ENCODE data around the gene SLC23A3. TPM values are rescaled to one million over a fixed set of nuclear protein-coding genes. Genes with fewer than 3 reads are reported as not detected.
A peak's percentile ranks its signal among the peaks of the same experiment; 100 is the strongest.

SLC23A3 gene
- total RNA-seq, 2 experiments from 2014 or later, result 2.3 TPM

DNA sequence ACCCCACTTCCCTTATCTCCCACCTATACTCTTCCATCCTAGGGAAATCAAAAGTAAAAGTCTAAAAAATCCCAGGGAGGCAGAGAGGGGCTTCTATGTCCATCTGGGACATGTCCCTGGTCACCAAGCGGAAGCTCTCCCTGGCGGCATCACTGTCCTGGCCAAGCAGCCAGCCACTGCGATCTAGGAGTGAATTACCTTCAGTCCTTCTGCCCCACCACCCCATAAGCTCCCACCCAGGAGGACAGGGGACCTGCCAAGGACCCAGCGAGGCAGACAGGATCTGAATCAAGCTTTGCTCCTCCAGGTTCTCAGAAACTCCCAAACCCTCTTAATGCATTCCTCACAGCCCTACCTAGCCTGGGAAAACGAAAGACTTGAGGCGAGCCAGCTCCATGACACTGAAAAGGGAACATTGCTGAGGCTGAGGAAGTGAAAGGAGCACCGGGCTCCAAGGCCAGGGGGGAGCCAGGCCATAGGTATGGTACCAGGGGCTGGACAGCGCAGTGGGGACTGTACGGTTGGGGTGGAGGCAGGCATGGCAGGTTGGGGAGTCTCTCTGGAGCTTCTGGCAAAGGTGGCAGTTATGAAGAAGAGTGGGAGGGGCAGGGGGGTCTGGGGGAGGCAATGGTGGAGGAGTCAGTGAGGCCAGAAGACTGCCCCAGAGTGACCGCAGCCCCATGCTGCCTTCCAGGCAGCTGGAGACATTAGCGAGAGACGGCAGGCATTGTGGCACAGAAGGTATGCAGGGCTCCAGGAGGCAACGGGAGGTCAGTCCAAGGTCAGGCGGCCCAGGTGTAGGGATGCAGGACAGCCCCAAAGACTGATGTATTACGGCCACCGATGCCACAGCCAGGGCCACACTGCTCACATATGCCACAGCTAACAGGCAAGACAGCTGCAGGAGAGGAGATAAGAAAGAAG, 2.7 kb upstream of the SLC23A3 start:
- no peaks in the 10 kb centered on the region for H3K9me3 Mint-ChIP-seq
- CTCF ChIA-PET, result interaction anchor here (0.7 to 2.9 kb wide), 13 partner anchors 9 to 122 kb away, joined by 3 to 14 read pairs (median 4); partner anchors contain the start of gene DNAJB2
- H3K27ac Mint-ChIP-seq, result peak overlapping the region; percentile 45
- POLR2A ChIA-PET, result interaction anchor here (0.8 to 12.0 kb wide), 4 partner anchors 35 to 106 kb away, joined by 3 to 160 read pairs (median 34); partner anchors contain the start of genes DNAJB2, TUBA4A, TUBA4B and ZFAND2B
- H3K4me1 Mint-ChIP-seq, result peaks cover 45% of the 10 kb centered on the region
- H3K36me3 Mint-ChIP-seq (ENCODE audit: low read depth), result peaks cover 40% of the 10 kb centered on the region
- no peaks in the 10 kb centered on the region for H3K27me3 Mint-ChIP-seq
- no peak for DNase-seq
- H3K4me3 Mint-ChIP-seq, result no peak overlapping the region

DNA sequence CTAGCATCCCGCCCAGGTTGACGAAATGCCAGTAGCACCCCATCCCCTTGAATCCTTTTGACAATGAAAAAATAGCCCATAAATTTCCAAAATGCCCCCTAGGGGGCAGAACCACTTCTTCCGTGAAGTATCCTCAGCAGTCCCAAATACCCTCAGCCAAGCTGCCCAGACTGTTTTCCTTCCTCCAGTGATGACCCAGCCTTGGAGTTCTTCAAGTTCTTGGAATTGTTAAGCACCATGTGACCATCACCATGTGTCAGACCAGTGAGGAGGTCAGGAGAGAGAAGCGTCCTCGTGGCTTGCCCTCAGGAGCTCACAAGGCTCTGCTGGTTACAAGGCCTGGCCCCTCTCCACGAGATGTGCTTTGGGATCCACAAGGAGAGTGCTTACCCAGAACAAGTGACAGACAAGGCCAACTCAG, 1.4 kb upstream of the SLC23A3 start:
- H3K4me1 Mint-ChIP-seq, result peaks cover 42% of the 10 kb centered on the region
- CTCF ChIA-PET, result interaction anchor here (1.0 to 2.9 kb wide), 18 partner anchors 8 to 129 kb away, joined by 3 to 14 read pairs (median 6); partner anchors contain the start of genes DNAJB2, NHEJ1 and ZFAND2B
- POLR2A ChIA-PET, result interaction anchor here (0.8 to 1.6 kb wide), 7 partner anchors 12 to 76 kb away, joined by 3 to 10 read pairs (median 3); partner anchors contain the start of gene ZFAND2B
- H3K36me3 Mint-ChIP-seq (ENCODE audit: low read depth), result peaks cover 44% of the 10 kb centered on the region
- no peak overlapping the region for H3K4me3 Mint-ChIP-seq
- no peaks in the 10 kb centered on the region for H3K9me3 Mint-ChIP-seq
- DNase-seq, result peak; percentile 24
- no peak overlapping the region for H3K27ac Mint-ChIP-seq
- H3K27me3 Mint-ChIP-seq, result no peaks in the 10 kb centered on the region

DNA sequence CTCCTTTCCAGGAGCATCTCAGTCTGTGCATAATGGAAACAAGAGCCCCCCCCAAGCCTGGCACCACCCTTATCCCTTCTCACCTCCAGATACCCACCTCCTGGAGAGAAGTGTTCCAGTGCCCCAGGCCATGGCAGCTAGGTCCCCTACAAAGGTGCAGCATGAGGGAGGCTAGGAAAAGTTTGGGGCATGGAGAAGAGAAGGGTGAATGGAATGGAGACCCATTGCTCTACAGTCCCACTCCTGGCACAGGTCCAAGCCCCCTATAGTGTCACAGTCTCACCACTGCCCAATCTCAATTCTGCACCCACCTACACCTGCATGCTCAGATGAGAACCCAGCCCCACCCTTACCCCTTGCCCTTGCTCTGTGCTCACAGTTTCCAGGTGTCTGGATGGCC, 897 bp downstream of the SLC23A3 start:
- CTCF ChIA-PET, result interaction anchor here (0.7 kb wide), 1 partner anchor 27 kb away, joined by 4 read pairs; no protein-coding TSS in a partner anchor
- Mint-ChIP-seq H3K4me1 (peaks cover 20% of the 10 kb centered on the region), H3K27me3 (no peaks in the 10 kb centered on the region), H3K36me3 (ENCODE audit: low read depth) (peaks cover 32% of the 10 kb centered on the region), H3K27ac (no peak overlapping the region), H3K9me3 (no peaks in the 10 kb centered on the region), H3K4me3 (no peak overlapping the region)
- DNase-seq, result no peak
- POLR2A ChIA-PET, result interaction anchor here (0.8 kb wide), 1 partner anchor 84 kb away, joined by 3 read pairs; no protein-coding TSS in a partner anchor

DNA sequence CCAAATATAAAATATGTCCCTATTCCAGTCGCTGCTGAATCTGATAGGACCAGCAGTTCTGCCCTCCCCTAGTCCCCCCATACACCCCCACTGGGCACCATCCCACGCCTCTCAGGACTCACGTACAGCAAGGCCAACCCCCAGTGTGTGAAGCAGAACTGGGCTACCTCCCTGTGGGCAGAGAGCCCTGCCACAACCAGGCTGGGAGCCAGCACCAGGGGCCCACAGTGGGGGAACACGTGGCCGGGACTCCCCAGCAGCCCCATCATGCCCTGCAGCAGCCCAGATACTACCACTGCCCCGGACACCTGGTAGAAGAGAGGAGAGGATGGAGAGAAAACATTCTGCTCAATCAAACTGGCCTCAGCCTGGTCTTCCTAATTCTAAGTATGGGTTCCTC, 1.3 kb downstream of the SLC23A3 start:
- ChIA-PET POLR2A (interaction anchor here (0.8 kb wide), 1 partner anchor 84 kb away, joined by 3 read pairs; no protein-coding TSS in a partner anchor), CTCF (interaction anchor here (0.7 kb wide), 1 partner anchor 28 kb away, joined by 4 read pairs; no protein-coding TSS in a partner anchor)
- H3K36me3 Mint-ChIP-seq (ENCODE audit: low read depth), result peaks cover 29% of the 10 kb centered on the region
- no peaks in the 10 kb centered on the region for H3K9me3 Mint-ChIP-seq
- no peak overlapping the region for H3K27ac Mint-ChIP-seq
- H3K4me3 Mint-ChIP-seq, result no peak overlapping the region
- no peak for DNase-seq
- no peaks in the 10 kb centered on the region for H3K27me3 Mint-ChIP-seq
- H3K4me1 Mint-ChIP-seq, result peaks cover 19% of the 10 kb centered on the region

DNA sequence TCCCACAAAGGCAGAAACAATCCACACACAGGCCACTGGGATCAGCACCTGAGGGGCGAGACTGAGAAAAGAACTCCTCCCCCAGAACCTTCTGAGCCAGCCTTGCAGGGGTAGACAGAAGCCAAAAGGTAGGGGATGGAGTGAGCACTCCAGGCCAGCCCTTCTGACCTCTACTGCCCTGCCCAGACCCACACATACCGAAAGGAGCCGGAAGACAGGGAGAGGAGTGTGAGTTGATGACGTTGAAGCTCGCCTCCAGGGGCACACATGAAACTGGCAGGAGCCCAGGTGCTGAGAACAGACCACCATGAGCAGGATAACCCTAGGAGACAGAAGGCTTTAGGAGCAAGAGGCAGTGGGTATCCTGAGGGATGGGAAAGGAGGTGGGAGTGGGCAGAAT, 1.8 kb downstream of the SLC23A3 start:
- H3K36me3 Mint-ChIP-seq (ENCODE audit: low read depth), result peaks cover 24% of the 10 kb centered on the region
- no peaks in the 10 kb centered on the region for H3K9me3 Mint-ChIP-seq
- H3K27ac Mint-ChIP-seq, result no peak overlapping the region
- H3K4me3 Mint-ChIP-seq, result no peak overlapping the region
- ChIA-PET CTCF (interaction anchor here (0.7 kb wide), 1 partner anchor 15 kb away, joined by 3 read pairs; no protein-coding TSS in a partner anchor), POLR2A (no interaction called here)
- H3K4me1 Mint-ChIP-seq, result peaks cover 15% of the 10 kb centered on the region
- no peaks in the 10 kb centered on the region for H3K27me3 Mint-ChIP-seq
- DNase-seq, result no peak

DNA sequence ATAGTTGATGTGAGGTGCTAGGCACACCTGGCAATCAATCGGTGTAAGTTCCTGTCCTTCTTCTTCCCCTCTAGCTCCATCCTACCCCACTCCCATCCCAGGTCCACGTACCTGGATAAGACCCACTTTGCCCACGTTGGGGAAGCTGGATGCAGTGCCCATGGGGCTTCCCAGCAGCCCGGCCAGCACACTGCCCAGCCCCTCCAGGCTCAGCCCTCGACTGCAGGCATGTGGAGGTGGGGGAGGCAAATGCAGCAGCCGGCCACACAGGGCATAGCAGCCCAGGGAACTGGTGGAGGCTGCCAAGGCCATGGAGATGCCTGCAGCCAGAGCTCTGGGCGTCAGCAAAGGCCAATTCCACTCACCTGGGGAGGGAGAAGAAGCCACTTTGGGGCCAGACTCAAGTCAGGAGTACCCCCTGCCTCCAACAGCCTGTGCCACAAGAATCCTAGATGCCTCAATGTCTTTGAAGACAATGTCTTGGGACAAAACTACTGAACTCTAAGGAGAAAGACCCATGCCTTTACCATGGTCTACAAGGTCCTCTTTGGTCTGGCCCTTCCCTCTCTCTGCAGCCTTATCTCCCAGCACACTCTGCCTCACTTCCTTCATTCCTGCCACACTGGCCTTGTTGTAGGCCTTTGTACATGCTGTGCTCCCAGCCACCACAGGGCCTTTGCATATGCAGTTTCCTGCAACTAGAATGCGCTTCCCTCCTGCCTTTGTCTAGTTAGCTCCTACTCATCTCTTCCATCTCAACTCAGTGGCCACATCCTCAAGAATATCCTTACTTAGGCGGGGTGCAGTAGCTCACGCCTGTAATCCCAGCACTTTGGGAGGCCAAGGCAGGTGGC, 4.5 kb downstream of the SLC23A3 start:
- Mint-ChIP-seq H3K27ac (no peak overlapping the region), H3K4me3 (no peak overlapping the region), H3K36me3 (ENCODE audit: low read depth) (peaks cover 7% of the 10 kb centered on the region), H3K4me1 (peaks cover 13% of the 10 kb centered on the region), H3K27me3 (no peaks in the 10 kb centered on the region), H3K9me3 (no peaks in the 10 kb centered on the region)
- ChIA-PET POLR2A (interaction anchor here (1.1 to 4.3 kb wide), 3 partner anchors 11 to 46 kb away, joined by 3 to 30 read pairs (median 7); partner anchors contain the start of genes CNPPD1, RETREG2 and ZFAND2B), CTCF (interaction anchor here (0.6 to 1.6 kb wide), 2 partner anchors 15 to 112 kb away, joined by 4 to 5 read pairs; no protein-coding TSS in a partner anchor)
- DNase-seq, result no peak

DNA sequence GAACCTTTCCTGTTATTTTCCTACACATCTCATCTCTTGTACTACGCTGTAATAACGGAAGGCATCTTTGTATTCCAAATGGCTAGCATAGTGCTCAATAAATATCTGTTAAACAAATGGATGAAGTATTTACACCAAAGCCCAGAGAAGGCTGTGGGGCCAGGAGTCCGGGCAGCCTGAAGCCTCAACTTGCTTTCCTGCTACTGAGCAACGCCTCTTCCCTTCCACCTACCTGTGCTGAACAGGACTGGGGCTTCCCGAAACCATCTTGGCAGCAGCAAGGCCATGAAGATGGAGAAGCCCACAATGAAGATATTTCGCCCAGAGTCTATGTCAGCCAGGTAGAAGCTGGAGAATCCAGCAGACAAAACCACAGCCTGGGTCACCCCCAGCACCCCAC, 6.7 kb downstream of the SLC23A3 start:
- Mint-ChIP-seq H3K4me3 (no peak overlapping the region), H3K27ac (no peak overlapping the region), H3K9me3 (no peaks in the 10 kb centered on the region), H3K36me3 (ENCODE audit: low read depth) (peaks cover 7% of the 10 kb centered on the region), H3K27me3 (no peaks in the 10 kb centered on the region), H3K4me1 (peaks cover 20% of the 10 kb centered on the region)
- ChIA-PET POLR2A (interaction anchor here (1.2 to 5.0 kb wide), 4 partner anchors 13 to 82 kb away, joined by 3 to 30 read pairs (median 16); partner anchors contain the start of genes CNPPD1, GLB1L, RETREG2 and STK16), CTCF (interaction anchor here (1.2 to 1.9 kb wide), 3 partner anchors 9 to 43 kb away, joined by 4 to 6 read pairs (median 5); no protein-coding TSS in a partner anchor)
- DNase-seq, result no peak

DNA sequence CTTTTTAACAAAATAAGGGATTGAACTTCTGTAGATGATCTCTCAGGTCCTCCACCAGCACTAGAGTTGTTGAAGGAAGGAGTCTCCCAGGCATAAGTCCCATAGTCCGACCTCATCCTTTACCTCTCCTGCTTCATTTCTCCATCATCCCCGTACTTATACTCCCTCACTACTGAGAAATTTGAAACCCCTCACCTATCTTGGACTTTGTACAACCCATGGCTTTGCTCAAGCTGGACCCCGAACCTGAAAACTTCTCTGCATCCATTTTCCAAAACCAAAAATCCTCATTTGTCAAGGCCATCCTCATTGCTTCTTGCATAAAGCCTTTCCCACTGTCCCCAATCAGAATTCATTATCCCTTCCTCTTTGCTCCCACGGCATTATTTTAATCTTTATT, 8.7 kb downstream of the SLC23A3 start:
- no peaks in the 10 kb centered on the region for H3K27me3 Mint-ChIP-seq
- H3K4me1 Mint-ChIP-seq, result peaks cover 20% of the 10 kb centered on the region
- CTCF ChIA-PET, result interaction anchor here (2.4 to 9.4 kb wide), 2 partner anchors 14 to 132 kb away, joined by 25 to 122 read pairs; partner anchors contain the start of gene CNPPD1
- POLR2A ChIA-PET, result interaction anchor here (5.0 kb wide), 1 partner anchor 16 kb away, joined by 26 read pairs; the partner anchor contains the start of gene CNPPD1
- peaks cover 12% of the 10 kb centered on the region for H3K36me3 Mint-ChIP-seq (ENCODE audit: low read depth)
- H3K4me3 Mint-ChIP-seq, result peak overlapping the region; percentile 88
- peak overlapping the region; percentile 86 for H3K27ac Mint-ChIP-seq
- DNase-seq, result no peak
- no peaks in the 10 kb centered on the region for H3K9me3 Mint-ChIP-seq

DNA sequence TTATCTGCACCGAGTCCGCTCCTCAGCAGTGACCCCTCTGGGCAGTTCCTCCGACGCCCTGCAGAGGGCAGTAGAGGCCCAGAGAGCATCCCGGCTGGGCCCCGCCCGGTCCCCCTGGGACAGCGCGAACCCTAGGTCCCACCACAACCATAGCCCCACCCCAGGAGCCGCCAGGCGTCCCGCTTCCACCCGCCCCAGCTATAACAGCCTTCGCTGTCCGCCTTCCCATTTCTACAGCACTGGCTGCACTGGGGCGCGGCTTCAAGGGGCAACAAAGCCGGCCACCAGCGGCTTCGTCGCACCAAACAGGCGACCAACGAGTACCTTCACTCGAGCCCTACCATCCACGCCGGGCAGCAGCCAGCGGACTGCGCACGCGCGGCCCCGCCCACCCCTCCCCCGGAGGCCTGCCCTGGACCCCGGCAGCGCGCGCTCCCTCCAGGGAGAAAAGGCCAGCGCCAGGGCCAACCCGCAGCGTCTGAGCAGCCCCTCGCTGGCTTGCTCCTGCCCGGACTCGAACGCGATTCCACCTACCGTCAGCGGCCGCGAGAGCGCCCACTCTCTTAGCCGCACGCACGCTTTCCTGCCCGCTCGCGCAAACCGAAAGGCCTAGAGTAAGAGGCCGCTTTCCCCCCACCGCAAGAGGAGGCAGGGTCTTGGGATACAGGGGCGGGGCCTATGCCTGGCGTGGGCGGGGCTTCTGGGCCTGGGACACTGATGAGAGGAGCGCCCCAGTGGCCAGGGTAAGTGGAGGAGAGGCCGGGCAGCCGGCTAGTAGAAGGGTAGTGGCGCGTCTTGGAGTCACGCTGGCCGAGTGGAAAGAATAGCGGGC, 9.4 kb downstream of the SLC23A3 start, which contains the start of gene NHEJ1:
Gene NHEJ1 (minus strand): TSS at position 630 of the 832 bp plus-strand sequence. CDS start 2,453 bp downstream, outside the sequence.
- H3K27me3 Mint-ChIP-seq, result no peaks in the 10 kb centered on the region
- H3K4me3 Mint-ChIP-seq, result peak within 1 kb of the TSS; percentile 88
- peaks cover 20% of the 10 kb centered on the region for H3K4me1 Mint-ChIP-seq
- H3K9me3 Mint-ChIP-seq, result no peaks in the 10 kb centered on the region
- peak within 1 kb of the TSS; percentile 86 for H3K27ac Mint-ChIP-seq
- peaks cover 9% of the 10 kb centered on the region for H3K36me3 Mint-ChIP-seq (ENCODE audit: low read depth)
- CTCF ChIA-PET, result interaction anchor here (0.6 to 9.4 kb wide), 25 partner anchors 10 to 284 kb away, joined by 3 to 122 read pairs (median 6); partner anchors contain the start of genes ANKZF1, CNPPD1, DNAJB2 and GLB1L
- POLR2A ChIA-PET, result interaction anchor here (1.1 to 5.0 kb wide), 10 partner anchors 11 to 135 kb away, joined by 3 to 26 read pairs (median 7); partner anchors contain the start of genes CNPPD1, DNAJB2, TUBA4A and TUBA4B
- DNase-seq, result peak; percentile 94

DNA sequence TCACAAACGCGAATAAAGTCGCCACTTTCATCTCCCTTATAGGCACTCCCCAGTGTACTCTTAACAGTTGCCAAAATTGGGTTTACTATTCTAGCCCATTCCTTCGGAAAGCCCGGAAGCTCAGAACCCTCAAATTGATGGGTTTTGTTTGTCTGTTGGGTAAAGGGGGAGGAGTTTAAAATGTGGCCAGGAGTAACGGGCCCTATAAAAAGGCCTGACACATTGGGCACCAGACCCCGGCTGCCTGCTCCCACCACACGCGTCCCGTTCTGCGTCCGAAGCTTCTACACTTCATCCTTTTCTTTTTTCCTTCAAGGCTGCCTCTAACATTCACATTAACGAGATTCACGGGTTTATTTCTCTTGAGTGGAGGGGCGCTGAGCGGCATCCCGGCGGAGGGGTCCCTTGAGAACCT, 10.1 kb downstream of the SLC23A3 start:
- DNase-seq, result no peak
- ChIA-PET CTCF (interaction anchor here (0.7 to 9.4 kb wide), 29 partner anchors 9 to 449 kb away, joined by 3 to 122 read pairs (median 5); partner anchors contain the start of genes ANKZF1, CNPPD1, DNAJB2 and GLB1L), POLR2A (interaction anchor here (1.1 to 5.0 kb wide), 12 partner anchors 11 to 135 kb away, joined by 3 to 26 read pairs (median 6); partner anchors contain the start of genes CNPPD1, DNAJB2, TUBA4A and TUBA4B)
- no peaks in the 10 kb centered on the region for H3K27me3 Mint-ChIP-seq
- H3K4me1 Mint-ChIP-seq, result peaks cover 20% of the 10 kb centered on the region
- H3K27ac Mint-ChIP-seq, result peak overlapping the region; percentile 86
- no peaks in the 10 kb centered on the region for H3K9me3 Mint-ChIP-seq
- H3K4me3 Mint-ChIP-seq, result peak overlapping the region; percentile 88
- H3K36me3 Mint-ChIP-seq (ENCODE audit: low read depth), result peaks cover 9% of the 10 kb centered on the region

DNA sequence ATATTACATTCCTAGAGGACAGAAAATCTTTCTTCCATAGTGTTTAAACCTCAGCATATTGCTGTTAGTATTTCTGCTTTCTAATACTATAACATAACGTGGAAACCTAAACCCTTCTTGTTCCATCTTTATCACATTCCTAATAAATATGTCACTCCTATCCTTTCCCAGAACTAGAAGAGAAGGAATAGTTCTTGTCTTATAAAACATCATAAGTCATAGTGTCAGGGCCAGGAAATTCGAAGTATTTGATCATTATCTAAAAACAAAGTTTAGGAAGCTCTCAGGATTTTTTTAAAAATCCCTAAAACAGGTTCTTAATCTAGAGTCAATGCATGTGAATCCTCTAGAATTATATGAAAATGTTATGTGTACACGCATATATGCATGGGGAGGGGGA, 11.2 kb downstream of the SLC23A3 start:
- Mint-ChIP-seq H3K36me3 (ENCODE audit: low read depth) (peaks cover 9% of the 10 kb centered on the region), H3K27me3 (no peaks in the 10 kb centered on the region), H3K4me3 (no peak overlapping the region), H3K27ac (no peak overlapping the region), H3K4me1 (peaks cover 20% of the 10 kb centered on the region), H3K9me3 (no peaks in the 10 kb centered on the region)
- ChIA-PET POLR2A (interaction anchor here (1.0 to 5.0 kb wide), 9 partner anchors 18 to 136 kb away, joined by 3 to 26 read pairs (median 4); partner anchors contain the start of genes ANKZF1, ATG9A, CNPPD1 and DNAJB2), CTCF (interaction anchor here (0.5 to 9.4 kb wide), 19 partner anchors 8 to 306 kb away, joined by 3 to 122 read pairs (median 5); partner anchors contain the start of genes CNPPD1, DNAJB2, TUBA4B and ZFAND2B)
- DNase-seq, result no peak
